Breast epithelium (tissue), 4 donors: Measurements from ENCODE around the gene VGLL4. TPM values are rescaled to one million over a fixed set of nuclear protein-coding genes. Genes with fewer than 3 reads are reported as not detected.
A peak's percentile ranks its signal among the peaks of the same experiment; 100 is the strongest.

ENCODE experiments used
- DNase-seq, 2 donors: peaks; one replicate each; pipeline ENCODE4 v3.0.0-alpha.2; 2019; ENCODE audit warnings: low spot score in 2 of 2
- H3K27ac ChIP-seq, 2 donors: fragments of 200-600 bp; sonication (generic) in 1 of 2; one replicate each; pipeline ENCODE4 v1.5.1; 2016 to 2019; ENCODE audit warnings: mild to moderate bottlenecking in 1 of 2
- H3K27me3 ChIP-seq, 2 donors: fragments of 200-600 bp; sonication (generic) in 1 of 2; one replicate each; pipeline versions ENCODE4 v1.5.1 to v1.6.0; 2017 to 2019; ENCODE audit warnings: control low read depth in 1 of 2, mild to moderate bottlenecking in 1 of 2
- H3K36me3 ChIP-seq: fragments of 200-600 bp; one replicate; pipeline ENCODE4 v1.5.1; 2019
- H3K4me1 ChIP-seq, 2 donors: fragments of 200-600 bp; sonication (generic); one replicate each; pipeline ENCODE4 v1.5.1; 2016 to 2019; ENCODE audit warnings: control low read depth in 1 of 2
- H3K4me3 ChIP-seq, 3 donors: fragments of 200-600 bp; sonication (generic); 1 replicate in 2 of 3; 2 replicates in 1 of 3; pipeline ENCODE4 v1.5.1; 2016 to 2019; ENCODE audit warnings: mild to moderate bottlenecking in 3 of 3, moderate library complexity in 2 of 3
- H3K9me3 ChIP-seq, 2 donors: fragments of 200-600 bp; sonication (generic) in 1 of 2; one replicate each; pipeline ENCODE4 v1.5.1; 2016 to 2019; ENCODE audit warnings: control low read depth in 1 of 2
- CTCF ChIP-seq, 3 donors: fragments of 450-650 bp; IDR thresholded peaks; one replicate each; pipeline ENCODE4 v1.5.1; 2016 to 2017; ENCODE audit warnings: antibody characterized with exemption in 3 of 3, mild to moderate bottlenecking in 3 of 3, moderate library complexity in 3 of 3
- POLR2A ChIP-seq: fragments of 450-650 bp; IDR thresholded peaks from one replicate; pipeline ENCODE4 v1.6.1; 2016; ENCODE audit warnings: antibody characterized with exemption, mild to moderate bottlenecking, moderate library complexity
- POLR2AphosphoS5 ChIP-seq, 3 donors: sonication (generic); formaldehyde crosslinking; IDR thresholded peaks; one replicate each; pipeline ENCODE4 v1.6.1; 2017; ENCODE audit warnings: antibody characterized with exemption in 3 of 3
- intact Hi-C: fragments of 100-400 bp; cut with DNase I; formaldehyde crosslinking; loops from one replicate; pipeline ENCODE4 v1.15.1; 2023; ENCODE audit warnings: low total_unique reads
- total RNA-seq, 3 donors: library from RNA; depleted of rRNA; stranded (reverse); fragments of >200 nt; gene quantifications; one replicate each; pipeline ENCODE4 v1.1.0, GENCODE V29; 2016

VGLL4 gene
- total RNA-seq, 3 donors from 2014 or later: 48.0 to 90.0 (median 68.5) TPM

DNA sequence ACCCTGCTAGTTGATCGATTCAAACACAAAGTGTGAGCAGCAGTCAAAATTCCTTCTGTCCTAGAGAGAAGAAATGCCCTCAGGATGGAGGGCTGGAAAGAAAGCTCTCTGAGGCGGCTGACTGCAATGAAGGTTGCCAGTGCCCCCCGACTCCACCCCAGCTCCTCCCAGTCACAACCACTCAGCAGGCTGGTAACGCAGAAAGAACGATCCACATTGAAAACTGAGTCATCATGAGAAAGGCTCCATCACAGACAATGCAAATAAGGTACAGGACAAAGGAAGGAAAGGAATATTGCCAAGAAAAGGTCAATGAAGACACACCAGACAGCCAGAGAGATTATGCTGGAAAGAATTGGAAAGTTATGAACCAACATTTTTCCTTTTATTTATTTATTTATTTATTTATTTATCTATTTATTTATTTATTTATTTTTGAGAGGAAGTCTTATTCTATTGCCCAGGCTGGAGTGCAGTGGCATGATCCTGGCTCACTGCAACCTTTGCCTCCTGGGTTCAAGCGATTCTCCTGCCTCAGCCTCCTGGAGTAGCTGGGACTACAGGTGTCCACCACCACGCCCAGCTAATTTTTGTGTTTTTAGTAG lies 17.4 kb upstream of the VGLL4 start:
- Histone ChIP-seq H3K27ac (peak overlapping the region in 1 of 2 donors; percentile 38), H3K4me1 (no peaks in the 10 kb centered on the region)

GRCh38 chr3:11660242-11660641 lies 16.5 kb upstream of the VGLL4 start:
- Histone ChIP-seq H3K36me3 (no peaks in the 10 kb centered on the region), H3K4me1 (no peaks in the 10 kb centered on the region), H3K27me3 (no peaks in the 10 kb centered on the region), H3K27ac (no peak overlapping the region), H3K9me3 (no peaks in the 10 kb centered on the region), H3K4me3 (no peak overlapping the region)
- no peak for DNase-seq
- no peak for TF ChIP-seq POLR2A
- TF ChIP-seq POLR2AphosphoS5 (IDR thresholded peaks at IDR 0.05): no peak
- no peak for TF ChIP-seq CTCF (IDR thresholded peaks at IDR 0.05)
- intact Hi-C loops: no loop called here

More for the DNA sequence above, 17.4 kb upstream of the VGLL4 start:
- Histone ChIP-seq H3K9me3 (no peaks in the 10 kb centered on the region), H3K4me3 (no peak overlapping the region), H3K27me3 (no peaks in the 10 kb centered on the region), H3K36me3 (no peaks in the 10 kb centered on the region)
- DNase-seq: no peak
- TF ChIP-seq POLR2AphosphoS5 (IDR thresholded peaks at IDR 0.05) (no peak), CTCF (IDR thresholded peaks at IDR 0.05) (no peak), POLR2A (no peak)
- intact Hi-C loops: no loop called here

- TF ChIP-seq CTCF (IDR thresholded peaks at IDR 0.05) (no peak), POLR2A (no peak), POLR2AphosphoS5 (IDR thresholded peaks at IDR 0.05) (no peak)
- no peaks in the 10 kb centered on the region for H3K4me1 ChIP-seq
These were observed 14.5 kb upstream of the VGLL4 start for GRCh38 chr3:11658180-11658579.

DNA sequence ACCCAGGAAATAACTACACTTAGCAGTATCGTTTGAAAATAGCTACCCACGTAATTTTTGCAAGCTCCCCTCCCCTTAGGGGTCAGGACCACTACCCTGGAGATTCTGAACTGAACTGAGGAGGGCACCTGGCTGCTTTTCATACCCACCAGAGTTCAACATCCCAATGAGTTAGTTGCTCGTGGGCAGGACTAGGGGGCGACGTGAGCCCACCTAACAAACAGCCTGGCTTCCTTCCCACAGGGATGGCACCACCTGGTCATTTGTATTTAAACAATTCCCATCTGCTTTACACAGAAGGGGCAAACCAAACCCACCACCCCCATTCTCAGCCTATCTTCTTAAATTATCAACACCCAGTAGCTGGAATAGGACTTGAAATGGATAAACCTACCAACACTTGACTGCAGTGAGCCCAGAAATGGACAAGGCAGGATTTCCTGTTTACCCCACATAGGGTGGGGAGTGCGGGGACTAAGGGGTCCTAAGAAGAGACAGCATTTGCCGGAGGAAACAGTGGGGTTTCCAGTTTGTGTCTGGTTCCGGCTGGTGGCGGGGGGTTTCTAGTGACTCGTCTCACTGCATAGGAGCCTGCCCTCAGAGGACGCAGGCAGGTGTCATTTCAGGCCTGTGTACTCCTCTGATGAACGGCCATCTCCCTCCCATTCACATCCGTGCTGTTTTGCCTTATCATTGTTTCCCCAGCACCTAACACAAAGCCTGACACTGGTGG lies 11.6 kb upstream of the VGLL4 start:
- H3K27ac ChIP-seq: no peak overlapping the region
- intact Hi-C loops: loop anchor here (5.0 kb wide), 1 partner anchor 1312 kb away; no protein-coding TSS in a partner anchor
- no peaks in the 10 kb centered on the region for H3K4me1 ChIP-seq
- H3K9me3 ChIP-seq: no peaks in the 10 kb centered on the region
- no peak overlapping the region for H3K4me3 ChIP-seq
- TF ChIP-seq POLR2AphosphoS5 (IDR thresholded peaks at IDR 0.05): no peak
- no peak for TF ChIP-seq CTCF (IDR thresholded peaks at IDR 0.05)
- TF ChIP-seq POLR2A: no peak
- no peaks in the 10 kb centered on the region for H3K36me3 ChIP-seq
- no peak for DNase-seq
- H3K27me3 ChIP-seq: no peaks in the 10 kb centered on the region

More at GRCh38 chr3:11658180-11658579, 14.5 kb upstream of the VGLL4 start:
- no peak for DNase-seq
- intact Hi-C loops: loop anchor here (5.0 kb wide), 1 partner anchor 1309 kb away; no protein-coding TSS in a partner anchor
- Histone ChIP-seq H3K36me3 (no peaks in the 10 kb centered on the region), H3K27ac (no peak overlapping the region), H3K4me3 (no peak overlapping the region), H3K9me3 (no peaks in the 10 kb centered on the region), H3K27me3 (no peaks in the 10 kb centered on the region)

GRCh38 chr3:11654166-11654565 lies 10.5 kb upstream of the VGLL4 start:
- H3K4me1 ChIP-seq: no peaks in the 10 kb centered on the region
- H3K27me3 ChIP-seq: no peaks in the 10 kb centered on the region
- no peaks in the 10 kb centered on the region for H3K9me3 ChIP-seq
- no peak for DNase-seq
- no peak for TF ChIP-seq CTCF (IDR thresholded peaks at IDR 0.05)
- intact Hi-C loops: no loop called here
- no peak overlapping the region for H3K4me3 ChIP-seq
- H3K36me3 ChIP-seq: no peaks in the 10 kb centered on the region
- no peak overlapping the region for H3K27ac ChIP-seq
